Stimulated activated naive CD8-positive, alpha-beta T cell treated with anti-CD3 and anti-CD28 coated beads, Interleukin-15, Interleukin-2, amounts not matched to agents 100 ng/mL and 50 ng/mL, for 24 hours (primary cell): ENCODE data around the gene TRA2B.

Source experiments
- H3K27ac Mint-ChIP-seq: one replicate; pipeline ENCODE4 v1.8.0; 2021; ENCODE audit warnings: mild to moderate bottlenecking, mixed read lengths
- H3K27me3 Mint-ChIP-seq: one replicate; pipeline ENCODE4 v1.8.0; 2021; ENCODE audit warnings: mixed read lengths
- H3K36me3 Mint-ChIP-seq: one replicate; pipeline ENCODE4 v1.8.0; 2021; ENCODE audit warnings: low read depth, mixed read lengths
- H3K4me1 Mint-ChIP-seq: one replicate; pipeline ENCODE4 v1.8.0; 2021; ENCODE audit warnings: low read depth, mixed read lengths
- H3K4me3 Mint-ChIP-seq: one replicate; pipeline ENCODE4 v1.8.0; 2021; ENCODE audit warnings: mild to moderate bottlenecking, mixed read lengths
- H3K9me3 Mint-ChIP-seq: one replicate; pipeline ENCODE4 v1.8.0; 2021; ENCODE audit warnings: mixed read lengths

TRA2B gene

GRCh38 chr3:185937689-185938374, at the start of gene TRA2B:
TSS of gene TRA2B (minus strand) at chr3:185938014. CDS start at chr3:185937860, 154 bp downstream.
- Mint-ChIP-seq H3K4me1 (peaks cover 42% of the 10 kb centered on the region), H3K36me3 (peaks cover 53% of the 10 kb centered on the region), H3K4me3 (peak within 1 kb of the TSS; percentile 100), H3K27ac (peak within 1 kb of the TSS; percentile 100), H3K9me3 (no peaks in the 10 kb centered on the region), H3K27me3 (peaks cover 6% of the 10 kb centered on the region)

GRCh38 chr3:185986198-185986777, 48.5 kb upstream of the TRA2B start:
- Mint-ChIP-seq H3K4me1 (peaks cover 3% of the 10 kb centered on the region), H3K27ac (no peak overlapping the region), H3K36me3 (no peaks in the 10 kb centered on the region), H3K9me3 (no peaks in the 10 kb centered on the region), H3K27me3 (peaks cover 12% of the 10 kb centered on the region), H3K4me3 (no peak overlapping the region)

GRCh38 chr3:185984203-185984602, 46.4 kb upstream of the TRA2B start:
- Mint-ChIP-seq H3K27ac (no peak overlapping the region), H3K4me1 (peaks cover 3% of the 10 kb centered on the region), H3K27me3 (peaks cover 17% of the 10 kb centered on the region), H3K36me3 (peaks cover 4% of the 10 kb centered on the region), H3K9me3 (no peaks in the 10 kb centered on the region), H3K4me3 (no peak overlapping the region)

- H3K4me3 Mint-ChIP-seq = no peak overlapping the region
- H3K4me1 Mint-ChIP-seq = peaks cover 7% of the 10 kb centered on the region
- H3K27me3 Mint-ChIP-seq = peaks cover 17% of the 10 kb centered on the region
- no peak overlapping the region for H3K27ac Mint-ChIP-seq
- H3K9me3 Mint-ChIP-seq = no peaks in the 10 kb centered on the region
- H3K36me3 Mint-ChIP-seq = peaks cover 8% of the 10 kb centered on the region
These were observed 45.8 kb upstream of the TRA2B start for GRCh38 chr3:185983495-185984141.

- H3K9me3 Mint-ChIP-seq = no peaks in the 10 kb centered on the region
- no peak overlapping the region for H3K27ac Mint-ChIP-seq
- H3K4me3 Mint-ChIP-seq = no peak overlapping the region
- H3K27me3 Mint-ChIP-seq = peaks cover 17% of the 10 kb centered on the region
- peaks cover 8% of the 10 kb centered on the region for H3K36me3 Mint-ChIP-seq
- H3K4me1 Mint-ChIP-seq = peaks cover 14% of the 10 kb centered on the region
These were observed 44.8 kb upstream of the TRA2B start for GRCh38 chr3:185982632-185983031.

- Mint-ChIP-seq H3K27me3 (peaks cover 17% of the 10 kb centered on the region), H3K4me1 (peaks cover 24% of the 10 kb centered on the region), H3K4me3 (no peak overlapping the region), H3K9me3 (no peaks in the 10 kb centered on the region), H3K36me3 (peaks cover 8% of the 10 kb centered on the region), H3K27ac (no peak overlapping the region)
These were observed 43.8 kb upstream of the TRA2B start for GRCh38 chr3:185981621-185982020.

GRCh38 chr3:185979721-185980121, 41.9 kb upstream of the TRA2B start:
- H3K27ac Mint-ChIP-seq = no peak overlapping the region
- peaks cover 22% of the 10 kb centered on the region for H3K36me3 Mint-ChIP-seq
- no peaks in the 10 kb centered on the region for H3K9me3 Mint-ChIP-seq
- H3K27me3 Mint-ChIP-seq = peaks cover 27% of the 10 kb centered on the region
- H3K4me3 Mint-ChIP-seq = no peak overlapping the region
- peaks cover 32% of the 10 kb centered on the region for H3K4me1 Mint-ChIP-seq

- peaks cover 31% of the 10 kb centered on the region for H3K27me3 Mint-ChIP-seq
- H3K36me3 Mint-ChIP-seq = peaks cover 22% of the 10 kb centered on the region
- H3K4me1 Mint-ChIP-seq = peaks cover 32% of the 10 kb centered on the region
- no peaks in the 10 kb centered on the region for H3K9me3 Mint-ChIP-seq
- H3K27ac Mint-ChIP-seq = no peak overlapping the region
- H3K4me3 Mint-ChIP-seq = no peak overlapping the region
These were observed 40.7 kb upstream of the TRA2B start for GRCh38 chr3:185978516-185978915.

GRCh38 chr3:185977679-185978040, 39.8 kb upstream of the TRA2B start:
- H3K36me3 Mint-ChIP-seq = peaks cover 22% of the 10 kb centered on the region
- H3K4me1 Mint-ChIP-seq = peaks cover 32% of the 10 kb centered on the region
- H3K4me3 Mint-ChIP-seq = peak overlapping the region; percentile 21
- H3K27ac Mint-ChIP-seq = peak overlapping the region; percentile 73
- H3K9me3 Mint-ChIP-seq = no peaks in the 10 kb centered on the region
- H3K27me3 Mint-ChIP-seq = peaks cover 24% of the 10 kb centered on the region

- Mint-ChIP-seq H3K9me3 (no peaks in the 10 kb centered on the region), H3K27ac (peak overlapping the region; percentile 73), H3K4me3 (peak overlapping the region; percentile 21), H3K27me3 (peaks cover 20% of the 10 kb centered on the region), H3K36me3 (peaks cover 22% of the 10 kb centered on the region), H3K4me1 (peaks cover 32% of the 10 kb centered on the region)
These were observed 39.3 kb upstream of the TRA2B start for GRCh38 chr3:185976977-185977678.

GRCh38 chr3:185976100-185976499, 38.3 kb upstream of the TRA2B start:
- Mint-ChIP-seq H3K27me3 (peaks cover 20% of the 10 kb centered on the region), H3K4me3 (no peak overlapping the region), H3K4me1 (peaks cover 29% of the 10 kb centered on the region), H3K27ac (no peak overlapping the region), H3K36me3 (peaks cover 22% of the 10 kb centered on the region), H3K9me3 (no peaks in the 10 kb centered on the region)

- Mint-ChIP-seq H3K9me3 (no peaks in the 10 kb centered on the region), H3K27me3 (peaks cover 15% of the 10 kb centered on the region), H3K36me3 (peaks cover 13% of the 10 kb centered on the region), H3K4me1 (peaks cover 8% of the 10 kb centered on the region), H3K4me3 (no peak overlapping the region), H3K27ac (no peak overlapping the region)
These were observed 33.8 kb upstream of the TRA2B start for GRCh38 chr3:185971579-185971978.

- Mint-ChIP-seq H3K4me3 (no peak overlapping the region), H3K27me3 (no peaks in the 10 kb centered on the region), H3K9me3 (no peaks in the 10 kb centered on the region), H3K4me1 (no peaks in the 10 kb centered on the region), H3K36me3 (peaks cover 14% of the 10 kb centered on the region), H3K27ac (no peak overlapping the region)
These were observed 30.4 kb upstream of the TRA2B start for GRCh38 chr3:185968168-185968567.

- Mint-ChIP-seq H3K27me3 (no peaks in the 10 kb centered on the region), H3K36me3 (peaks cover 14% of the 10 kb centered on the region), H3K4me1 (no peaks in the 10 kb centered on the region), H3K4me3 (no peak overlapping the region), H3K27ac (no peak overlapping the region), H3K9me3 (no peaks in the 10 kb centered on the region)
These were observed 28.8 kb upstream of the TRA2B start for GRCh38 chr3:185966655-185967054.

- Mint-ChIP-seq H3K36me3 (peaks cover 14% of the 10 kb centered on the region), H3K27ac (no peak overlapping the region), H3K4me3 (no peak overlapping the region), H3K4me1 (no peaks in the 10 kb centered on the region), H3K27me3 (no peaks in the 10 kb centered on the region), H3K9me3 (no peaks in the 10 kb centered on the region)
These were observed 27.7 kb upstream of the TRA2B start for GRCh38 chr3:185965496-185965895.
